H1 (cell line): Measurements from ENCODE around the gene MED12L. TPM values are rescaled to one million over a fixed set of nuclear protein-coding genes. Genes with fewer than 3 reads are reported as not detected.

Experiments used
- CTCF ChIA-PET: fragments of 300-600 bp; sonication (Branson Sonifier 250); formaldehyde crosslinking; loops from one replicate; lab custom pipeline; 2021; ENCODE audit not compliant: partially characterized antibody; lab: Charles Lee
- POLR2A ChIA-PET: fragments of 300-600 bp; sonication (Branson Sonifier 250); formaldehyde crosslinking; loops from one replicate; lab custom pipeline; 2021; ENCODE audit warnings: inconsistent platforms; ENCODE audit not compliant: partially characterized antibody; lab: Charles Lee
- DNase-seq, 2 experiments: peaks; one replicate each; pipeline versions ENCODE4 v3.0.0 to v3.0.0-alpha.2; 2010 to 2022; ENCODE audit warnings: low spot score in 2 of 2, low read depth in 1 of 2, mixed read lengths in 1 of 2
- FAIRE-seq: peaks from 2 replicates; lab custom pipeline; 2011; peaks lifted over from hg19 to GRCh38; lab: Jason Lieb, UNC
- H2AFZ ChIP-seq: 2 replicates; pipeline ENCODE4 v1.8.1; 2012; ENCODE audit warnings: low read length, inconsistent platforms
- H2AK5ac ChIP-seq: 2 replicates; pipeline ENCODE4 v1.6.1; 2013; ENCODE audit warnings: low read depth, low read length
- H2BK120ac ChIP-seq: replicated peaks from 2 replicates; pipeline ENCODE3; 2013; ENCODE audit warnings: low read depth, low read length, inconsistent platforms
- H2BK12ac ChIP-seq: 2 replicates; pipeline ENCODE4 v1.6.1; 2013; ENCODE audit warnings: low read depth, low read length
- H2BK15ac ChIP-seq: 2 replicates; pipeline ENCODE4 v1.6.1; 2013; ENCODE audit warnings: low read length
- H2BK20ac ChIP-seq: 2 replicates; pipeline ENCODE4 v1.6.1; 2013; ENCODE audit warnings: low read length
- H2BK5ac ChIP-seq: 2 replicates; pipeline ENCODE4 v1.6.1; 2013; ENCODE audit warnings: low read depth, low read length
- H3K14ac ChIP-seq: 2 replicates; pipeline ENCODE4 v1.6.1; 2013; ENCODE audit warnings: inconsistent platforms; ENCODE audit not compliant: insufficient read length
- H3K18ac ChIP-seq: 2 replicates; pipeline ENCODE4 v1.6.1; 2013; ENCODE audit warnings: low read length; ENCODE audit errors: extremely low read depth
- H3K23ac ChIP-seq: 2 replicates; pipeline ENCODE4 v1.6.1; 2013; ENCODE audit warnings: inconsistent platforms; ENCODE audit not compliant: insufficient read length
- H3K23me2 ChIP-seq: 2 replicates; pipeline ENCODE4 v1.6.1; 2013; ENCODE audit warnings: low read depth, low read length
- H3K27ac ChIP-seq: 2 replicates; pipeline ENCODE4 v1.6.1; 2011; ENCODE audit warnings: low read depth, low read length, inconsistent platforms
- H3K27me3 ChIP-seq, 4 experiments: replicated peaks in 1 of 4; 1 replicate in 1 of 4; 2 replicates in 3 of 4; pipeline versions ENCODE4 v1.6.1 to v1.8.1; 2011 to 2013; ENCODE audit warnings: low read length in 3 of 4, mild to moderate bottlenecking in 3 of 4, inconsistent platforms in 2 of 4, mixed read lengths in 2 of 4, moderate library complexity in 1 of 4; ENCODE audit not compliant: control insufficient read depth in 3 of 4, insufficient read depth in 3 of 4; ENCODE audit errors: extremely low read depth in 1 of 4
- H3K36me3 ChIP-seq, 4 experiments: 2 replicates each; pipeline versions ENCODE4 v1.6.1 to v1.8.1; 2011 to 2013; ENCODE audit warnings: mild to moderate bottlenecking in 4 of 4, low read length in 3 of 4, moderate library complexity in 2 of 4, control low read depth in 1 of 4, inconsistent platforms in 1 of 4; ENCODE audit not compliant: insufficient read depth in 4 of 4, control insufficient read depth in 2 of 4
- H3K4ac ChIP-seq: replicated peaks from 2 replicates; pipeline ENCODE3; 2013; ENCODE audit warnings: low read length, low read depth, mixed read lengths, inconsistent platforms; ENCODE audit not compliant: insufficient read length
- H3K4me1 ChIP-seq, 4 experiments: replicated peaks in 1 of 4; 1 replicate in 1 of 4; 2 replicates in 3 of 4; pipeline versions ENCODE4 v1.6.1 to v1.8.1; 2011 to 2013; ENCODE audit warnings: low read length in 3 of 4, inconsistent platforms in 2 of 4, mixed read lengths in 1 of 4; ENCODE audit not compliant: insufficient read depth in 4 of 4, control insufficient read depth in 3 of 4
- H3K4me2 ChIP-seq, 2 experiments: 2 replicates each; pipeline versions ENCODE4 v1.6.1 to v1.8.1; 2011 to 2013; ENCODE audit warnings: low read depth in 2 of 2, low read length in 2 of 2, control low read depth in 1 of 2, inconsistent platforms in 1 of 2, mild to moderate bottlenecking in 1 of 2; ENCODE audit not compliant: insufficient read depth in 1 of 2
- H3K4me3 ChIP-seq, 4 experiments: fragments of 200-600, 300-600 bp in 1 of 4; sonication (generic), shearing (Covaris generic), sonication (Bioruptor Twin) in 1 of 4; 2 replicates each; pipeline versions ENCODE4 v1.5.1 to v1.8.1; 2011 to 2016; ENCODE audit warnings: low read length in 4 of 4, low read depth in 3 of 4, control low read depth in 2 of 4, inconsistent platforms in 2 of 4, mild to moderate bottlenecking in 2 of 4, mixed read lengths in 1 of 4, moderate library complexity in 1 of 4; ENCODE audit not compliant: insufficient read depth in 2 of 4; ENCODE audit errors: extremely low read depth in 1 of 4
- H3K56ac ChIP-seq: replicated peaks from 2 replicates; pipeline ENCODE3; 2013; ENCODE audit warnings: low read depth, mild to moderate bottlenecking, mixed read lengths, low read length, inconsistent platforms; ENCODE audit not compliant: insufficient read length
- H3K79me1 ChIP-seq: 2 replicates; pipeline ENCODE4 v1.6.1; 2013; ENCODE audit warnings: low read depth, low read length, control low read depth
- H3K79me2 ChIP-seq, 2 experiments: 2 replicates each; pipeline versions ENCODE4 v1.6.1 to v1.8.1; 2012 to 2013; ENCODE audit warnings: low read length in 2 of 2, mild to moderate bottlenecking in 2 of 2, inconsistent platforms in 1 of 2; ENCODE audit not compliant: insufficient read depth in 2 of 2, control insufficient read depth in 1 of 2
- H3K9ac ChIP-seq, 4 experiments: replicated peaks in 1 of 4; 1 replicate in 1 of 4; 2 replicates in 3 of 4; pipeline versions ENCODE4 v1.6.1 to v1.8.1; 2011 to 2013; ENCODE audit warnings: low read depth in 3 of 4, low read length in 3 of 4, control low read depth in 2 of 4, mild to moderate bottlenecking in 2 of 4, moderate library complexity in 2 of 4, inconsistent platforms in 1 of 4; ENCODE audit errors: extremely low read depth in 1 of 4
- H3K9me3 ChIP-seq, 2 experiments: 2 replicates each; pipeline versions ENCODE4 v1.6.1 to v1.8.1; 2012 to 2013; ENCODE audit warnings: mild to moderate bottlenecking in 2 of 2, moderate library complexity in 2 of 2, control low read depth in 1 of 2, inconsistent platforms in 1 of 2, low read depth in 1 of 2, low read length in 1 of 2, mixed read lengths in 1 of 2; ENCODE audit not compliant: insufficient read depth in 2 of 2
- H4K20me1 ChIP-seq, 2 experiments: replicated peaks in 1 of 2; 2 replicates each; pipeline versions ENCODE3 to v1.8.1; 2011 to 2013; ENCODE audit warnings: inconsistent platforms in 2 of 2, low read length in 2 of 2, mild to moderate bottlenecking in 1 of 2; ENCODE audit not compliant: insufficient read depth in 2 of 2, control insufficient read depth in 1 of 2
- H4K5ac ChIP-seq: 2 replicates; pipeline ENCODE4 v1.6.1; 2013; ENCODE audit warnings: low read length, low read depth, mixed read lengths, inconsistent platforms; ENCODE audit not compliant: insufficient read length
- H4K8ac ChIP-seq: 2 replicates; pipeline ENCODE4 v1.8.0; 2013; ENCODE audit warnings: mild to moderate bottlenecking, moderate library complexity, low read length, inconsistent platforms; ENCODE audit not compliant: insufficient read depth; ENCODE audit errors: extremely low read depth
- H4K91ac ChIP-seq: replicated peaks from 2 replicates; pipeline ENCODE3; 2013; ENCODE audit warnings: low read length, mixed read lengths, inconsistent platforms; ENCODE audit not compliant: insufficient read length
- BACH1 ChIP-seq: IDR thresholded peaks from 2 replicates; pipeline ENCODE4 v1.6.1; 2012; ENCODE audit warnings: low read length, improper control_type of control experiment
- HDAC2 ChIP-seq, 2 experiments: fragments of 300-600 bp in 1 of 2; sonication (generic) in 1 of 2; IDR thresholded peaks; 2 replicates each; pipeline ENCODE4 v1.6.1; 2011 to 2012; ENCODE audit warnings: low read depth in 2 of 2, low read length in 2 of 2, mild to moderate bottlenecking in 2 of 2, moderate library complexity in 2 of 2, borderline replicate concordance in 1 of 2, inconsistent platforms in 1 of 2
- RFX5 ChIP-seq: IDR thresholded peaks from 2 replicates; pipeline ENCODE4 v1.6.1; 2011; ENCODE audit warnings: low read depth, low read length, improper control_type of control experiment, borderline replicate concordance
- RNF2 ChIP-seq: fragments of 200-900, 300-1000 bp; sonication (generic); IDR thresholded peaks from 2 replicates; pipeline ENCODE4 v1.7.1; 2016; ENCODE audit warnings: borderline replicate concordance, low read depth, mild to moderate bottlenecking, antibody characterized with exemption, low read length; ENCODE audit not compliant: poor library complexity, severe bottlenecking; ENCODE audit errors: missing control alignments
- SIX5 ChIP-seq: IDR thresholded peaks from 2 replicates; pipeline ENCODE4 v1.6.1; 2011; ENCODE audit warnings: mild to moderate bottlenecking, low read depth, low read length
- SUZ12 ChIP-seq: fragments of 200-600 bp; sonication (generic); IDR thresholded peaks from 2 replicates; pipeline ENCODE4 v1.6.1; 2012; ENCODE audit warnings: mild to moderate bottlenecking, inconsistent platforms, low read length, moderate library complexity, mixed read lengths
- TAF1 ChIP-seq: IDR thresholded peaks from 2 replicates; pipeline ENCODE4 v1.6.1; 2011; ENCODE audit warnings: mild to moderate bottlenecking, low read depth, low read length
- WGBS, 2 experiments: shearing (Covaris generic) in 1 of 2; methylation state at CpG; one replicate each; pipeline versions ENCODE4 v1.1.6 to v1.1.7; 2013 to 2015; ENCODE audit warnings: low lambda C conversion rate in 2 of 2, mixed read lengths in 2 of 2, inconsistent platforms in 1 of 2, low coverage in 1 of 2, missing lambda C conversion rate in 1 of 2; ENCODE audit not compliant: insufficient replicate concordance in 2 of 2, insufficient coverage in 1 of 2, insufficient read length in 1 of 2; ENCODE audit errors: extremely low coverage in 1 of 2, missing lambda C conversion rate in 1 of 2; 5-methylcytosine and 5-hydroxymethylcytosine counted together
- polyA plus RNA-seq, 7 experiments: library from polyadenylated mRNA; depleted of rRNA in 3 of 7; stranded (reverse) in 5 of 7; unstranded in 2 of 7; fragments of >200 nt in 5 of 7; fragments of 200-250 nt in 2 of 7; gene quantifications; 1 replicate in 5 of 7; 2 replicates in 1 of 7; 4 replicates in 1 of 7; pipeline versions ENCODE4 v1.2.1 to v1.2.3, GENCODE V29; 2011 to 2013; ENCODE audit warnings: missing spikeins in 2 of 7, mixed read lengths in 2 of 7
- total RNA-seq: library from RNA; stranded (reverse); fragmentation: NEBNext Ultra II Directional; extraction: Animal tissue kit (Norgen Biotek cat#: 25700); gene quantifications from 2 replicates; pipeline ENCODE4 v1.2.1, GENCODE V29; 2021
- TF ChIP-seq, protein P1 (sequence below): IDR thresholded peaks from 2 replicates; pipeline ENCODE4 v1.6.1; 2011; ENCODE audit warnings: low read depth, mild to moderate bottlenecking, low read length; ENCODE audit not compliant: insufficient read depth
- TF ChIP-seq, protein P2 (sequence below): IDR thresholded peaks from 2 replicates; pipeline ENCODE4 v1.6.1; 2012; ENCODE audit warnings: low read length, inconsistent platforms

Gene MED12L
- total and polyA plus RNA-seq, 2 of the 8 experiments (the other 6 are each of a cell fraction or from before 2014, with no cell fraction given) = 3.6 to 26.2 TPM

DNA sequence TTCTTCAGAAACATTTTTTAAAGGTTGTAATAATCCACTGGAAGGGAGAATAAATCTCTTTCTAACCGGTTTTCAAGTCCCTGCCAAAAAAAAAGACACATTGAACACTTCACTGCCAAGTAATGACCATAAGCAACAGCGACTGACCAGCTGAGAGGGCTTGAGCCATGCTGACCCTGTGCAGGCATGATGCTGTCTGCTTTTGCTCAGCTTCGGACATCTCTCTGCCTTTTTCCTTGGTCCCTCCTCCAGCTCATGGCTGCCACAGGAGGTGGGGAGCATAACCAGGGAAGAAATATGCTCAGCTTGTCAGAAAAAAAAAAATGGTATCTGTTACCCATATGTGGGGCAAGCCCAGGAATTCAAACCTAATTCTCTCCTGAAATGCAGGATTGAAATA lies 373.9 kb downstream of the MED12L start:
- H2BK15ac ChIP-seq = no peak overlapping the region
- FAIRE-seq (no peak), DNase-seq (no peak)
- CTCF ChIA-PET = interaction anchor here (1.2 to 2.4 kb wide), 5 partner anchors 9 to 459 kb away, joined by 3 to 11 read pairs (median 9); no protein-coding TSS in a partner anchor
- peaks cover 0 to 2% (median 0%) of the 10 kb centered on the region in 4 experiments; a peak in 1 of 7 replicates for H3K4me1 ChIP-seq
- no peak overlapping the region for H2BK120ac ChIP-seq
- no peak overlapping the region for H3K18ac ChIP-seq
- H3K4ac ChIP-seq = no peak overlapping the region
- peak overlapping the region; percentile 80; the same call in 1 of the 2 replicates for H4K8ac ChIP-seq
- no peak overlapping the region for H3K9ac ChIP-seq
- H3K4me3 ChIP-seq = no peak overlapping the region
- no peak overlapping the region for H3K4me2 ChIP-seq
- H3K9me3 ChIP-seq = no peaks in the 10 kb centered on the region
- no peak overlapping the region for H2BK5ac ChIP-seq
- no peak overlapping the region for H2BK20ac ChIP-seq
- H3K27ac ChIP-seq = no peak overlapping the region
- no peaks in the 10 kb centered on the region for H3K79me2 ChIP-seq
- no peak overlapping the region for H2BK12ac ChIP-seq
- H3K79me1 ChIP-seq = no peaks in the 10 kb centered on the region
- H4K5ac ChIP-seq = no peak overlapping the region
- H2AFZ ChIP-seq = no peak overlapping the region
- no peak overlapping the region for H4K91ac ChIP-seq
- POLR2A ChIA-PET = no interaction called here
- 53% methylated on average over 3 of the region's 3 CpGs; no CpG with 5 or more reads in 1 of the 2 experiments for WGBS, 2 experiments
- H3K36me3 ChIP-seq = no peaks in the 10 kb centered on the region
- H3K56ac ChIP-seq = no peak overlapping the region
- no peaks in the 10 kb centered on the region; the same call in 1 of the 2 replicates for H3K23me2 ChIP-seq
- no peaks in the 10 kb centered on the region for H3K27me3 ChIP-seq
- H2AK5ac ChIP-seq = no peak overlapping the region
- no peak overlapping the region for H3K23ac ChIP-seq
- H3K14ac ChIP-seq = no peak overlapping the region
- no peaks in the 10 kb centered on the region for H4K20me1 ChIP-seq
- TF ChIP-seq SUZ12 = no peak
- TF ChIP-seq TAF1 = no peak
- TF ChIP-seq RFX5 = no peak
- no peak for TF ChIP-seq BACH1
- TF ChIP-seq SIX5 = no peak
- TF ChIP-seq RNF2 = no peak
- TF ChIP-seq HDAC2 (IDR thresholded peaks at IDR 0.05; ENCODE audit: borderline replicate concordance in 1 of 2, low read depth in 2 of 2, low read length in 2 of 2) = no peak
- TF ChIP-seq, protein P1, sequence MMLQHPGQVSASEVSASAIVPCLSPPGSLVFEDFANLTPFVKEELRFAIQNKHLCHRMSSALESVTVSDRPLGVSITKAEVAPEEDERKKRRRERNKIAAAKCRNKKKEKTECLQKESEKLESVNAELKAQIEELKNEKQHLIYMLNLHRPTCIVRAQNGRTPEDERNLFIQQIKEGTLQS = no peak
- TF ChIP-seq, protein P2, sequence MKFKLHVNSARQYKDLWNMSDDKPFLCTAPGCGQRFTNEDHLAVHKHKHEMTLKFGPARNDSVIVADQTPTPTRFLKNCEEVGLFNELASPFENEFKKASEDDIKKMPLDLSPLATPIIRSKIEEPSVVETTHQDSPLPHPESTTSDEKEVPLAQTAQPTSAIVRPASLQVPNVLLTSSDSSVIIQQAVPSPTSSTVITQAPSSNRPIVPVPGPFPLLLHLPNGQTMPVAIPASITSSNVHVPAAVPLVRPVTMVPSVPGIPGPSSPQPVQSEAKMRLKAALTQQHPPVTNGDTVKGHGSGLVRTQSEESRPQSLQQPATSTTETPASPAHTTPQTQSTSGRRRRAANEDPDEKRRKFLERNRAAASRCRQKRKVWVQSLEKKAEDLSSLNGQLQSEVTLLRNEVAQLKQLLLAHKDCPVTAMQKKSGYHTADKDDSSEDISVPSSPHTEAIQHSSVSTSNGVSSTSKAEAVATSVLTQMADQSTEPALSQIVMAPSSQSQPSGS = no peak
